GM12874 (cell line): ENCODE results near the gene HOXA2.

ENCODE experiments used
- CTCF ChIP-seq: IDR thresholded peaks from 2 replicates; pipeline ENCODE4 v1.5.1; 2011; ENCODE audit warnings: low read depth, mild to moderate bottlenecking, control low read depth, low read length, moderate library complexity; ENCODE audit not compliant: insufficient read depth

HOXA2 gene

GRCh38 chr7:27119412-27119911 is 17.0 kb upstream of the HOXA2 start:
- TF ChIP-seq CTCF, result no peak

GRCh38 chr7:27118580-27118979 is 16.1 kb upstream of the HOXA2 start:
- TF ChIP-seq CTCF, result no peak

DNA sequence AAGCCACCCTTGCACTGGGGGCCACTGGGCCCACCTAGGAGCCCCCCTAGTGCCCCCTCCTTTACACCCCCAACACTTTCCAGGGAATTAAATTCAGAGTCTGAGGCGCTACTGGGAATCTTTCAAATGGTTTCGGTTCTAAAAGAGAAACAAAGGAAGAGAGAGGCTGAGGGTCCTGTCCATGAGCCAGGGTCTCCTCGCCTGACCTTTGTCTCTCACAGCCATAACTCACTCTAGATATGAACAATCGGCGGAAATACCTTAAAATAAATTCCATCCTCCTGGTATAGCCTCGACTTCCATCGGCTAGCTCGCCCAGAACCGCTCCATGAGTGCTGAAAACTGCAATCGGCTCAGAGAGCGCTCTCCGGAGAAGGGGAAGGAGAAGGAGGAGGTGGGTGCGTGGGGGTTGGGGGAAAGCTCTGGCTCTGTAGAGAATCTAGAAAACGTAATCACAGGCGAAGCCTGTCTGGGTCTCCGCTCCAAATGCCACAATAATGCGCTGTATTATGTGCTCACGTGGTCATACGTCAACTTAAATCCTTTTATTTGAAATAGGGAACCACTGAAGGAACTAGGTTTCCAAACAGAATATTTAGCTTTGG is 15.5 kb upstream of the HOXA2 start:
- TF ChIP-seq CTCF, result no peak

DNA sequence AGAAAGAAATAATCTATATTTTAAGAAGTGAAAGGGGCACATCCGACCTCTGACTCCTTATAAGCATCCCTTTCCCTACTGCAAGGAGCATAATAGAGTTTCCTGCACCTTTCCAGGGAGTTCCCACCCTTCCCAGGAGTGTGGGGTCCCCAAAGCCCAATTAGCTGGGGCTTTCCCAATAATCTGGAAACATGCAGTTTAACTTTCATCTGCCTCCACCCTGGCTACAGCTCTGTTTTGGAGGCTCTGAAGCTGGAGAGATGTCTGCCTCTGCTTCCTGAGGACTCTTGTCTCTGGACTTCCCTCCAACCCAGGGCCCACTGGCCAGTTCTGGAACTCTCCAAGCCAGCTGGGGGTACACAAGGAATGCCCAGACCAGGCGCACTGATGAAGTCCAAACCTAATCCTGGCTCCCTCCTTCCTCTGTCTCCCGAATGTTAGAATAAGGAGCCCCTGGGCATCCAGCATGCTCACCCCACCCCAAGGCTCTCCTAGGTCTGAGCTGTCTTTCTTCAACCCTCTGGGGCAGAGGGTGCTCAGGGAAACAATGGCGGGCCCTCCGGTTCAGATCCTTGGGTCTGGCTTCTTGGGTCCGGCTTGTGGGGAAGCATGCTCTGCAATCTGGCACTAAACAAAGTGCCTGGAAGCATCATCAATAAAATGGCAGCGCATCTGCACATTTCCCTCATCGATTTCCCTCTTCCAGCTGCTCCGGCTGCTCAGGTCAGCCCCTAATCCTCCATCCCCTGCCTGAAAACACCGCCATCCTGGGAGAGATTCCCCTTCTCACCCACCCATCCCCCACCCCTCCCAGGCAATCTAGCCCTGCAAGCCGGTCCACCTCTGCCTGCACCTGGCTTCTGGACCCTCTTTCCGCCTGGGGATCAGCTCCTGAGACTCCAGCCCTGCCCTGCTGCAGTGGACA is 14.7 kb upstream of the HOXA2 start:
- TF ChIP-seq CTCF, result no peak

- TF ChIP-seq CTCF, result no peak
Measured at GRCh38 chr7:27116031-27116961, 13.8 kb upstream of the HOXA2 start.

DNA sequence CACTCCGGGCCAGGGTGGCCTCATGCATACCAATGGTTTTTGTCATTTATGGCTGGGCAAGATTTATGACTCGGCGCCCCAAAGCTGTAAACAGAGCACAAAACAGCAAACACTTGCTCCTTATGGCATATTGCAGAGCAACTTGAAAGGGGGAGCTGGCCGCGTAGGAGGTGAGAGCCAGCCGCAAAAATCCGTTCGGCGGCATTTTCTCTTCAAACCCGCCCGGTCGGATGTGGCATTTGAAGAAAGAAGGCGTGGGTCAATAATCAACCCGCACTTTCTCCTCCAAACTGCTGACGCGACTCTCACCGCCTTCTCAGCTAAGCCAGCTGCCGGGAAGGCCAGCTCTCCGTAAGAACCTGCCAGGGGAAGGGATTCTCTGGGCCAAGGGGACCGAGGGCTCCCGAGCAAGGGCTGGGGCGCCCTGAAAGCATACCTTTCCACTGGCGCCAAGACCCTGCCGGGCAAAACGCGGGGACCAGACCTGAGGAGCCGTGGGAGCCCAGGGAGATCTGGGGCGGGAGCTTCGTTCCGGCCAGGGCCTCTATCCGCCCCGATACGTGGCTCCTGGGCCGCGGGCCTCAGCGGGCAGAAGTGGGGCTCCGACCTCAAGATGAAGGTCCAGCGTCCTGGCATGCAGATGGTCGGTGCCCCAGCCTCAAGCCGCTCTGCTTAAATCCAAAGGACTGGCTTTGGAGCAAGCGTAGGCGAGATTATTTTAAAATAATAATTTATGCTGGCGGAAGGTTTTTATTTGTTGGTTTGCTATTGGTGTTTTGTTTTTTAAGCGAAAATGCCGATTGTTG is 12.9 kb upstream of the HOXA2 start:
- no peak for TF ChIP-seq CTCF
